HepG2 (cell line): ENCODE data around the gene AP1AR. TPM values are rescaled to one million over a fixed set of nuclear protein-coding genes. Genes with fewer than 3 reads are reported as not detected.

Experiments
- ATAC-seq: fragments of 200-7000 bp; cut with Tn5 transposase; 3 replicates; pipeline ENCODE4 v1.9.1; 2020; ENCODE audit warnings: mild to moderate bottlenecking, moderate library complexity
- BruUV-seq: library from RNA; stranded (reverse); fragments of 400-500 nt; replicated peaks from 2 replicates; lab custom pipeline; 2021; lab: Mats Ljungman, UMichigan
- CTCF ChIA-PET: fragments of 300-600 bp; formaldehyde crosslinking; extraction: SDS; loops from one replicate; lab custom pipeline; 2021; ENCODE audit warnings: low total read pairs, inconsistent platforms, low intra/inter-chr PET ratio; lab: Yijun Ruan, JAX
- POLR2A ChIA-PET: fragments of 350-600 bp; sonication (Branson Sonifier 250); formaldehyde crosslinking; loops from one replicate; lab custom pipeline; 2020; ENCODE audit warnings: antibody characterized with exemption, inconsistent platforms; lab: Yijun Ruan, JAX
- DNase-seq: peaks from one replicate; pipeline ENCODE4 v3.0.0-alpha.2; 2015; ENCODE audit warnings: low spot score
- FAIRE-seq: peaks from 3 replicates; lab custom pipeline; 2011; peaks lifted over from hg19 to GRCh38; lab: Jason Lieb, UNC
- H2AFZ ChIP-seq: one replicate; pipeline ENCODE4 v1.6.1; 2011; ENCODE audit warnings: low read length, inconsistent platforms
- H3K27ac ChIP-seq: fragments of 300-600 bp; 3 replicates; pipeline ENCODE4 v1.8.0; 2011; ENCODE audit warnings: mixed run types, mild to moderate bottlenecking, mixed read lengths, low read length, inconsistent platforms; ENCODE audit not compliant: insufficient read depth; ENCODE audit errors: extremely low read length
- H3K27me3 ChIP-seq, 2 experiments: fragments of 200-600 bp in 1 of 2; 2 replicates in 1 of 2; 3 replicates in 1 of 2; pipeline versions ENCODE4 v1.6.0 to v1.8.0; 2011; ENCODE audit warnings: low read length in 2 of 2, mild to moderate bottlenecking in 2 of 2, moderate library complexity in 2 of 2, inconsistent platforms in 1 of 2; ENCODE audit not compliant: insufficient read depth in 2 of 2, control insufficient read depth in 1 of 2
- H3K36me3 ChIP-seq, 2 experiments: fragments of 200-600 bp in 1 of 2; replicated peaks in 1 of 2; 2 replicates in 1 of 2; 3 replicates in 1 of 2; pipeline versions ENCODE4 v1.5.1 to v1.8.0; 2011; ENCODE audit warnings: low read length in 2 of 2, inconsistent platforms in 1 of 2; ENCODE audit not compliant: insufficient read depth in 2 of 2, control insufficient read depth in 1 of 2
- H3K4me1 ChIP-seq: 2 replicates; pipeline ENCODE4 v1.5.1; 2012; ENCODE audit warnings: low read length, inconsistent platforms; ENCODE audit not compliant: insufficient read depth
- H3K4me2 ChIP-seq: 2 replicates; pipeline ENCODE4 v1.6.0; 2011; ENCODE audit warnings: low read depth, low read length, inconsistent platforms
- H3K4me3 ChIP-seq, 3 experiments: fragments of 200-600 bp in 1 of 3; sonication (generic), shearing (Covaris generic) in 1 of 3; replicated peaks in 1 of 3; 2 replicates each; pipeline ENCODE4 v1.5.1; 2011 to 2016; ENCODE audit warnings: low read length in 3 of 3, inconsistent platforms in 2 of 3, low read depth in 2 of 3, mild to moderate bottlenecking in 2 of 3, control low read depth in 1 of 3, mixed read lengths in 1 of 3; ENCODE audit not compliant: insufficient read depth in 1 of 3
- H3K79me2 ChIP-seq: one replicate; pipeline ENCODE4 v1.6.1; 2011; ENCODE audit warnings: low read length, inconsistent platforms; ENCODE audit not compliant: insufficient read depth
- H3K9ac ChIP-seq: 2 replicates; pipeline ENCODE4 v1.6.0; 2011; ENCODE audit warnings: mild to moderate bottlenecking, low read depth, low read length, inconsistent platforms; ENCODE audit not compliant: insufficient read depth
- H3K9me3 ChIP-seq: 2 replicates; pipeline ENCODE4 v1.5.1; 2012; ENCODE audit warnings: mild to moderate bottlenecking, low read length
- H4K20me1 ChIP-seq: 2 replicates; pipeline ENCODE4 v1.6.0; 2011; ENCODE audit warnings: inconsistent platforms, mild to moderate bottlenecking, low read length, moderate library complexity; ENCODE audit not compliant: insufficient read depth
- ARID4A ChIP-seq: sonication (generic); formaldehyde crosslinking; IDR thresholded peaks from 2 replicates; pipeline ENCODE4 v1.5.0; 2020; ENCODE audit warnings: mild to moderate bottlenecking, missing genetic modification reagents, borderline replicate concordance
- FOXO4 ChIP-seq: sonication (generic); formaldehyde crosslinking; conservative IDR thresholded peaks from 2 replicates; pipeline ENCODE4 v1.8.1; 2023; ENCODE audit warnings: missing genetic modification reagents
- GLI4 ChIP-seq: sonication (generic); formaldehyde crosslinking; IDR thresholded peaks from 2 replicates; pipeline ENCODE4 v1.5.1; 2020; ENCODE audit warnings: missing genetic modification reagents, mild to moderate bottlenecking, moderate library complexity, borderline replicate concordance
- HHEX ChIP-seq: IDR thresholded peaks from 2 replicates; pipeline ENCODE4 v1.6.1; 2016; ENCODE audit warnings: control low read depth
- POLR2AphosphoS2 ChIP-seq: IDR thresholded peaks from 2 replicates; pipeline ENCODE4 v1.6.1; 2011; ENCODE audit warnings: low read depth, low read length, improper control_type of control experiment
- RFXANK ChIP-seq: IDR thresholded peaks from 2 replicates; pipeline ENCODE4 v1.6.1; 2016
- TOE1 ChIP-seq: sonication (generic); formaldehyde crosslinking; IDR thresholded peaks from 2 replicates; pipeline ENCODE4 v1.4.0; 2020; ENCODE audit warnings: mild to moderate bottlenecking, missing genetic modification reagents
- ZNF180 ChIP-seq: sonication (generic); formaldehyde crosslinking; IDR thresholded peaks from 2 replicates; pipeline ENCODE4 v1.4.0; 2020; ENCODE audit warnings: low read depth, missing genetic modification reagents, borderline replicate concordance
- ZNF616 ChIP-seq: sonication (generic); formaldehyde crosslinking; IDR thresholded peaks from 2 replicates; pipeline ENCODE4 v1.5.0; 2020; ENCODE audit warnings: low read depth, mild to moderate bottlenecking, missing genetic modification reagents
- ZNF747 ChIP-seq: sonication (generic); formaldehyde crosslinking; IDR thresholded peaks from 2 replicates; pipeline ENCODE4 v1.8.1; 2023; ENCODE audit warnings: missing genetic modification reagents, mild to moderate bottlenecking, borderline replicate concordance
- ZNF792 ChIP-seq: IDR thresholded peaks from 2 replicates; pipeline ENCODE4 v1.6.1; 2016
- WGBS: methylation state at CpG from one replicate; pipeline ENCODE4 v1.1.6; 2017; ENCODE audit warnings: low lambda C conversion rate; 5-methylcytosine and 5-hydroxymethylcytosine counted together
- in situ Hi-C: cut with HindIII; loops from 2 replicates; pipeline ENCODE4 v1.10.0; 2017; ENCODE audit warnings: low pct_unique_long_range_greater_than_20kb; ENCODE audit not compliant: extremely low pct_ligation_motif_present
- intact Hi-C: fragments of 100-400 bp; cut with micrococcal nuclease; formaldehyde crosslinking; loops from one replicate; pipeline ENCODE4 v1.10.0; 2022; ENCODE audit not compliant: unreplicated experiment
- polyA plus RNA-seq, 8 experiments: library from polyadenylated mRNA; depleted of rRNA in 3 of 8; stranded (reverse) in 7 of 8; unstranded in 1 of 8; fragments of >200 nt; fragmentation: Illumina TruSeq in 4 of 8; extraction: Trizol in 4 of 8; gene quantifications; 2 replicates each; pipeline versions ENCODE4 v1.2.1 to v1.2.3, GENCODE V29; 2011 to 2016; ENCODE audit warnings: low read depth in 4 of 8, missing spikeins in 1 of 8, mixed read lengths in 1 of 8; ENCODE audit not compliant: insufficient read depth in 1 of 8
- total RNA-seq, 5 experiments: library from RNA; depleted of rRNA; stranded (reverse); fragments of >200 nt; fragmentation: Illumina TruSeq; extraction: Trizol; gene quantifications; 2 replicates each; pipeline ENCODE4 v1.2.3, GENCODE V29; 2016; ENCODE audit warnings: low read depth in 1 of 5
- TF ChIP-seq, protein P1 (sequence below): sonication (generic); formaldehyde crosslinking; IDR thresholded peaks from 2 replicates; pipeline ENCODE4 v1.4.0; 2020; ENCODE audit warnings: low read depth, mild to moderate bottlenecking, missing genetic modification reagents
- TF ChIP-seq, protein P2 (sequence below): sonication (generic); formaldehyde crosslinking; IDR thresholded peaks from 2 replicates; pipeline ENCODE4 v1.4.0; 2020; ENCODE audit warnings: missing genetic modification reagents; ENCODE audit errors: not compliant biosample characterization
- TF ChIP-seq, protein P3 (sequence below): sonication (generic); formaldehyde crosslinking; IDR thresholded peaks from 2 replicates; pipeline ENCODE4 v1.4.0; 2020; ENCODE audit warnings: missing genetic modification reagents

Gene AP1AR
- total and polyA plus RNA-seq, 2 of the 13 experiments (the other 11 are each of a cell fraction or from before 2014, with no cell fraction given): 24.9 to 39.9 TPM

GRCh38 chr4:112288455-112288854, 56.9 kb downstream of the AP1AR start (continued):
- TF ChIP-seq, protein P1, sequence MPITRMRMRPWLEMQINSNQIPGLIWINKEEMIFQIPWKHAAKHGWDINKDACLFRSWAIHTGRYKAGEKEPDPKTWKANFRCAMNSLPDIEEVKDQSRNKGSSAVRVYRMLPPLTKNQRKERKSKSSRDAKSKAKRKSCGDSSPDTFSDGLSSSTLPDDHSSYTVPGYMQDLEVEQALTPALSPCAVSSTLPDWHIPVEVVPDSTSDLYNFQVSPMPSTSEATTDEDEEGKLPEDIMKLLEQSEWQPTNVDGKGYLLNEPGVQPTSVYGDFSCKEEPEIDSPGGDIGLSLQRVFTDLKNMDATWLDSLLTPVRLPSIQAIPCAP (CRISPR knock-in tag): no peak

DNA sequence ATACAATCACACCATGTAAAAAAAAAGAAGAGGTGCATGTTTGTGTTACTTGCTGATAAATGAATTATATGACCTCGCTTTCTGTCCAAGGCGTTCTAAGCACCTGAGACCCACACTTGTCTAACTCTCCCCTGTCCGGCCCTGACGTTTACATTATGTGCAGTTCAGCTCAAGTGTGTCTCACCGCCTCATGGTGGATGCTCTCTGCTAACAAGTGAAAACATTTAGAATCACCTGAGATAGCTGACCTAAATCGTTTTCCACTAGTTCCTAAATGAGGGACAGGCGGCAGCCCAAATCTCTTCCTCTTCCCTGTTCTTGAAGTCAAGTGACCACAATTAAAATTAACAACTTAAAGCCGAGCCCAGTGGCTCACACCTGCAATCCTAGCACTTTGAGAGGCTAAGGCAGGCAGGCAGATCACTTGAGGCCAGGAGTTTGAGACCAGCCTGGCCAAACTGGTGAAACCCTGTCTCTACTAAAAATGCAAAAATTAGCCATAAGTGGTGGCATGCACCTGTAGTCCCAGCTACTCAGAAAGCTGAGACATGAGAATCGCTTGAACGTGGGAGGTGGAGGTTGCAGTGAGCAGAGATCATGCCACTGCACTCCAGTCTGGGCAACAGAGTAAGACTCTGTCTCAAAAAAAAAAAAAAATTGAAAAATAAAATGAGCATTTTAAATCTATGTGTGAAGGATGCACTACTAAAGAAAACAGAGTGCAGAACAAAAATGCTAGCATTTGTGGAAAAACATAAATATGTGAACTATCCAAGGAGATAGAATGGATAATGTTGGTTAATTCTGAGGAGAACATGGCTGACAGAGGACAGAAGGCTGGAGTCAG, 58.0 kb downstream of the AP1AR start:
- WGBS: 46% methylated on average over 10 of the region's 10 CpGs
- Histone ChIP-seq H3K27me3 (no peaks in the 10 kb centered on the region; a peak in 2 of 5 replicates), H3K4me1 (peaks cover 17% of the 10 kb centered on the region), H3K27ac (no peak overlapping the region), H3K36me3 (no peaks in the 10 kb centered on the region), H3K4me3 (no peak overlapping the region), H2AFZ (no peak overlapping the region), H3K4me2 (no peak overlapping the region), H4K20me1 (no peaks in the 10 kb centered on the region), H3K79me2 (no peaks in the 10 kb centered on the region), H3K9me3 (no peaks in the 10 kb centered on the region), H3K9ac (no peak overlapping the region)
- CTCF ChIA-PET: no interaction called here
- no peak for ATAC-seq
- POLR2A ChIA-PET: no interaction called here
- in situ Hi-C loops: no loop called here
- no peak for FAIRE-seq
- no TSS peak for BruUV-seq
- DNase-seq: no peak
- intact Hi-C loops: no loop called here
- TF ChIP-seq FOXO4 (CRISPR knock-in tag): no peak
- TF ChIP-seq ZNF747: no peak
- TF ChIP-seq ZNF180: no peak
- no peak for TF ChIP-seq RFXANK
- no peak for TF ChIP-seq ZNF616 (CRISPR knock-in tag)
- no peak for TF ChIP-seq TOE1 (CRISPR knock-in tag)
- TF ChIP-seq POLR2AphosphoS2: no peak
- no peak for TF ChIP-seq HHEX (CRISPR knock-in tag)
- no peak for TF ChIP-seq ARID4A (CRISPR knock-in tag)
- TF ChIP-seq ZNF792: no peak
- TF ChIP-seq GLI4 (CRISPR knock-in tag): no peak
- TF ChIP-seq, protein P2, sequence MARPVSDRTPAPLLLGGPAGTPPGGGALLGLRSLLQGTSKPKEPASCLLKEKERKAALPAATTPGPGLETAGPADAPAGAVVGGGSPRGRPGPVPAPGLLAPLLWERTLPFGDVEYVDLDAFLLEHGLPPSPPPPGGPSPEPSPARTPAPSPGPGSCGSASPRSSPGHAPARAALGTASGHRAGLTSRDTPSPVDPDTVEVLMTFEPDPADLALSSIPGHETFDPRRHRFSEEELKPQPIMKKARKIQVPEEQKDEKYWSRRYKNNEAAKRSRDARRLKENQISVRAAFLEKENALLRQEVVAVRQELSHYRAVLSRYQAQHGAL (CRISPR knock-in tag): no peak
- TF ChIP-seq, protein P3, sequence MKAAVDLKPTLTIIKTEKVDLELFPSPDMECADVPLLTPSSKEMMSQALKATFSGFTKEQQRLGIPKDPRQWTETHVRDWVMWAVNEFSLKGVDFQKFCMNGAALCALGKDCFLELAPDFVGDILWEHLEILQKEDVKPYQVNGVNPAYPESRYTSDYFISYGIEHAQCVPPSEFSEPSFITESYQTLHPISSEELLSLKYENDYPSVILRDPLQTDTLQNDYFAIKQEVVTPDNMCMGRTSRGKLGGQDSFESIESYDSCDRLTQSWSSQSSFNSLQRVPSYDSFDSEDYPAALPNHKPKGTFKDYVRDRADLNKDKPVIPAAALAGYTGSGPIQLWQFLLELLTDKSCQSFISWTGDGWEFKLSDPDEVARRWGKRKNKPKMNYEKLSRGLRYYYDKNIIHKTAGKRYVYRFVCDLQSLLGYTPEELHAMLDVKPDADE: no peak
